Stimulated activated naive CD8-positive, alpha-beta T cell treated with anti-CD3 and anti-CD28 coated beads, Interleukin-15, Interleukin-2, amounts not matched to agents 100 ng/mL and 50 ng/mL, for 24 hours (primary cell): ENCODE data around the gene USP15.

Experiments used
- H3K27ac Mint-ChIP-seq: one replicate; pipeline ENCODE4 v1.8.0; 2021; ENCODE audit warnings: mild to moderate bottlenecking, mixed read lengths
- H3K27me3 Mint-ChIP-seq: one replicate; pipeline ENCODE4 v1.8.0; 2021; ENCODE audit warnings: mixed read lengths
- H3K36me3 Mint-ChIP-seq: one replicate; pipeline ENCODE4 v1.8.0; 2021; ENCODE audit warnings: low read depth, mixed read lengths
- H3K4me1 Mint-ChIP-seq: one replicate; pipeline ENCODE4 v1.8.0; 2021; ENCODE audit warnings: low read depth, mixed read lengths
- H3K4me3 Mint-ChIP-seq: one replicate; pipeline ENCODE4 v1.8.0; 2021; ENCODE audit warnings: mild to moderate bottlenecking, mixed read lengths
- H3K9me3 Mint-ChIP-seq: one replicate; pipeline ENCODE4 v1.8.0; 2021; ENCODE audit warnings: mixed read lengths

Gene USP15

DNA sequence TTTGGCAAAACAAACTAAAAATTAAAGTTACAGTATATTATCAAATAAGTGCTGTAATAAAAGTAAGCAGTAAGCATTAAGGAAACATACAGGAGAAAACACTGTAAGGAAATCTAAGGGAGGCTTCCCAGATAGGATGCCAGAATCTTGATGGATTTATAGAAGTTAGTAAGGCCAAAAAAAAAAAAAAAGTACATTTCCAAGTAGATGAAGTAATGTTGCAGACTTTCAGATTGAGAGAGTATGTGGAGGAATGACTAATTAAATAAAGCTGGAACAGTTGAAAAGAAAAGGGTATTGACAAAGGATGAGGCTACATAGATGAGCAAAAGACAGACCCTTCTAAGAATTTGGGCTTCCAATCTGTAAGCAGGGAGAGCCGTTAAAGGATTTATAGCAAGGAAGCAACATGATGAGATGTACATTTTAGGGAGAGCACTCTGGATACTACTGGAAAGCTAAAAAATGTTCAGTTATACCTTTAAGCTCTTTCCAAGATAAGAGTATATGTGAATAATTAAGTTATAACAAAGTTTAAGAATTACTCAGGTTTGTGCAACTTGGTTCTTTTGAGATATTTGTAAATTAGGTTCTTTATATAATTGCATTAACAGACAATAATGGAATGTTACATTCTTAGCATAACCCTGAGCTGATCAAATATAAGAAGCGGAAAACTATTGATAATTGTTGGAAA is 119.0 kb downstream of the USP15 start:
- peaks cover 36% of the 10 kb centered on the region for H3K36me3 Mint-ChIP-seq
- H3K27ac Mint-ChIP-seq, result peak overlapping the region; percentile 47
- H3K9me3 Mint-ChIP-seq, result no peaks in the 10 kb centered on the region
- peaks cover 26% of the 10 kb centered on the region for H3K4me1 Mint-ChIP-seq
- no peak overlapping the region for H3K4me3 Mint-ChIP-seq
- no peaks in the 10 kb centered on the region for H3K27me3 Mint-ChIP-seq

GRCh38 chr12:62379723-62380045 is 119.5 kb downstream of the USP15 start:
- Mint-ChIP-seq H3K4me3 (no peak overlapping the region), H3K27ac (no peak overlapping the region), H3K36me3 (peaks cover 30% of the 10 kb centered on the region), H3K9me3 (no peaks in the 10 kb centered on the region), H3K4me1 (peaks cover 26% of the 10 kb centered on the region), H3K27me3 (no peaks in the 10 kb centered on the region)

- no peak overlapping the region for H3K27ac Mint-ChIP-seq
Measured at GRCh38 chr12:62382526-62382925, 122.3 kb downstream of the USP15 start.

GRCh38 chr12:62396750-62397149 is 136.5 kb downstream of the USP15 start:
- no peaks in the 10 kb centered on the region for H3K27me3 Mint-ChIP-seq
- no peak overlapping the region for H3K27ac Mint-ChIP-seq
- no peak overlapping the region for H3K4me3 Mint-ChIP-seq
- H3K4me1 Mint-ChIP-seq, result peaks cover 8% of the 10 kb centered on the region
- H3K36me3 Mint-ChIP-seq, result peaks cover 66% of the 10 kb centered on the region
- H3K9me3 Mint-ChIP-seq, result no peaks in the 10 kb centered on the region

More at GRCh38 chr12:62382526-62382925, 122.3 kb downstream of the USP15 start:
- Mint-ChIP-seq H3K4me3 (no peak overlapping the region), H3K4me1 (peaks cover 16% of the 10 kb centered on the region), H3K27me3 (no peaks in the 10 kb centered on the region), H3K36me3 (peaks cover 24% of the 10 kb centered on the region), H3K9me3 (no peaks in the 10 kb centered on the region)

DNA sequence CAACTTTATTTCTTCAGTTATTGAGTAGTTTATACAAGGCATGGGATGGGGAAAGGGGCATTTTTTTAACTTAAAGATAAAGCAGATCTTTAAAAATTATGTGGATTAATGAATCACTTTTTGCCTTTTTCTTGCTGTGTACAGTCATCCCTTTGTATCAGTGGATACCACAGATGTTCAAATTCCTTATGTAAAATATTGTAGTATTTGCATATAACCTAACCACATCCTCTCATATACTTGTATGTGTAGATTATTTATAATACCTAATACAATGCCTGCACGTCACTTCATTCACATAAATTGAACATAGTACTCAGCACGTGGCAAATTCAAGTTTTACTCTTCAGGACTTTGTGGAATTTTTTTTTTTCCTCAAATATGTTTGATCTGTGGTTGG is 139.9 kb downstream of the USP15 start:
- H3K36me3 Mint-ChIP-seq, result peaks cover 73% of the 10 kb centered on the region

DNA sequence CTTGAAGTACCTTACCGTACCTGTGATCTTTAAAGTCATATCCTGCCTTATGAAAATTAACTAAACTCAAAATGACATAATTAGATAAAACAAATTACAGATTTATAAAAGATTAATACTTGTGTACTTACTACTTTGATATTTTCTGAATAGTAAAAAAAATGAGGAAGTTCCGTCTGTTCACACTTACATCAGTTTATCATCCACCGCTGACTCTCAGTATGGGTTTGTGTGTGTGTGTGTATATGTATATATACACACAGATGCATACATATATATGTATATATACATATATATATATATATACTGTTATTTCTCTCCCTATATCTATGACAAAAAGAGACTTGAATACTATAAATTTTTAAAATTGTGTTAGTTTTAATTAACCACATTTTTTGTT is 141.4 kb downstream of the USP15 start:
- no peak overlapping the region for H3K27ac Mint-ChIP-seq
- no peaks in the 10 kb centered on the region for H3K9me3 Mint-ChIP-seq
- H3K4me3 Mint-ChIP-seq, result no peak overlapping the region
- H3K36me3 Mint-ChIP-seq, result peaks cover 70% of the 10 kb centered on the region
- H3K27me3 Mint-ChIP-seq, result no peaks in the 10 kb centered on the region
- peaks cover 32% of the 10 kb centered on the region for H3K4me1 Mint-ChIP-seq

More for the DNA sequence above, 139.9 kb downstream of the USP15 start:
- H3K4me3 Mint-ChIP-seq, result no peak overlapping the region
- H3K27me3 Mint-ChIP-seq, result no peaks in the 10 kb centered on the region
- no peak overlapping the region for H3K27ac Mint-ChIP-seq
- peaks cover 32% of the 10 kb centered on the region for H3K4me1 Mint-ChIP-seq
- no peaks in the 10 kb centered on the region for H3K9me3 Mint-ChIP-seq

DNA sequence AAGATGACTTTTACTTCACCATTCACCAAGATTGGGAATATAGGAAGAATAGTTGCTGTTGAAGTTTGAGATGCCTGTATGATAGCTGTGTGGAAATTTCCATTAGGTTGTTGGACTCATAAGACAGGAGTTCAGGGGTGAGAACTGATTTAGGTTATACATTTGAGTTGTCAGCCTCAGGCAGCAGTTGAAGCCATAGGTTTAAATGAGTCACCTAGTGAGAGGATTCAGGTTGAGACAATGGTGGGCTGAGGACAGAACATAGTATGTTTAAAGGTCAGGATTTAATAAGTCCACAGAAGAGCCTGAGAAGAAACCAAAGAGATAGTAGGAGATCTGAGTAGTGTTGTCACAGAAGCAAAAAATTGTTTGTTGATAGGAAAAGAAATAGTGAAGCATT is 142.8 kb downstream of the USP15 start:
- Mint-ChIP-seq H3K27me3 (no peaks in the 10 kb centered on the region), H3K27ac (peak overlapping the region; percentile 77), H3K9me3 (no peaks in the 10 kb centered on the region), H3K4me1 (peaks cover 32% of the 10 kb centered on the region), H3K36me3 (peaks cover 71% of the 10 kb centered on the region), H3K4me3 (peak overlapping the region; percentile 8)

DNA sequence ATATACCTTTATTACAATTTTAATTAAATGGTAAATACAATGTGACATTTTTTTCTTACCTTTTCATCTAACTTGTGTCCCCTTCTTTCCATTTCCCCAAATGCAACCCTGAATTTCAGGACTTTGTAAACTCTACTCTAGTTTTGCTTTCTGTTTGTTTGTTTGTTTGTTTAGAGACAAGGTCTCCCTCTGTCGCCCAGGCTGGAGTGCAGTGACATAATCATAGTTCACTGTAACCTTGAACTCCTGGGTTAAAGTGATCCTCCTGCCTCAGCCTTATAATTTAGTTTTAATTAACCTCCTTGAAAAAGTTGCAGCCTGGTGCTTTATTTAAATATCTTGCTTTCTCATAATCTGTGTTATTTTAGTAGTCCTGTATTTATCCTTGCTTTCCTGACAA is 147.4 kb downstream of the USP15 start:
- H3K4me1 Mint-ChIP-seq, result peaks cover 17% of the 10 kb centered on the region
- H3K36me3 Mint-ChIP-seq, result peaks cover 54% of the 10 kb centered on the region
- no peak overlapping the region for H3K27ac Mint-ChIP-seq
- no peaks in the 10 kb centered on the region for H3K27me3 Mint-ChIP-seq
- H3K9me3 Mint-ChIP-seq, result no peaks in the 10 kb centered on the region
- H3K4me3 Mint-ChIP-seq, result no peak overlapping the region

DNA sequence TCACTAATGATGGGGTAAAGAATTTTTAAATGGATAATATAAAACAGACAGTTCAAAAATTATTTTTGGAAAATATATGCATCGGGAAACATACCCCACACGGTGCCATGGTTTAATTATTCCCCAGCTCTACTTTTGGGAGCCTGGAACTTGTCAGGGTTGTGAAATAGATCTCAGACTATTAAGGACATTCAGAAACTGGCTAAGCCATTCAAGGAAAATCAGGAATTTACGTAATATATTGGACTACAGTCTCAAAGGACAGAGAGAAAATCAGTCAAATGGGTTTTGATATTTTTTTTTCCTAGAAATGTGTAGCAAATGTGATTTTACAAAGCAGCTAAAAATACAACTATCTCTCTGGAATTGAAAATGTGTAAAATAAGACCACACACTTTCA is 148.9 kb downstream of the USP15 start:
- H3K4me1 Mint-ChIP-seq, result peaks cover 3% of the 10 kb centered on the region
- H3K36me3 Mint-ChIP-seq, result peaks cover 44% of the 10 kb centered on the region
- H3K9me3 Mint-ChIP-seq, result no peaks in the 10 kb centered on the region
- no peaks in the 10 kb centered on the region for H3K27me3 Mint-ChIP-seq
- no peak overlapping the region for H3K4me3 Mint-ChIP-seq
- H3K27ac Mint-ChIP-seq, result no peak overlapping the region

- Mint-ChIP-seq H3K4me3 (no peak overlapping the region), H3K9me3 (no peaks in the 10 kb centered on the region), H3K4me1 (peaks cover 3% of the 10 kb centered on the region), H3K36me3 (peaks cover 12% of the 10 kb centered on the region), H3K27ac (no peak overlapping the region), H3K27me3 (no peaks in the 10 kb centered on the region)
Measured at GRCh38 chr12:62414180-62414579, 154.0 kb downstream of the USP15 start.

GRCh38 chr12:62426089-62426488 is 165.9 kb downstream of the USP15 start:
- Mint-ChIP-seq H3K4me3 (no peak overlapping the region), H3K27me3 (peaks cover 13% of the 10 kb centered on the region), H3K9me3 (peaks cover 21% of the 10 kb centered on the region), H3K27ac (no peak overlapping the region), H3K4me1 (no peaks in the 10 kb centered on the region), H3K36me3 (peaks cover 6% of the 10 kb centered on the region)

DNA sequence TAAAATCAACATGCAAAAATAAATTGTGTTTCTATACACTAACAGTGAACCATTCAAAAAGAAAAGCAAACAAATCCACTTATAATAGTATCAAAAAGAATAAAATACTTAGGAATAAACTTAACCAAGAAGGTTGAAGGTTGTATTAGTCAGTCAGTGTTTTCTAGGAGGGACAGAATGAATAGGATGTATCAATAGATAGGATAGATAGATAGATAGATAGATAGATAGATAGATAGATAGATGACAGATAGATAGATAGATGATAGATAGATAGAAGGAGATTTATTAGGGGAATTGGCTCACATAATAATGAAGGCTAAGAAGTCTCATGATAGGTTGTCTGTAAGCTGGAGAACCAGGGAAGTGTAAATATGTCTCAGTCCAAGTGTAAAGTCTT is 169.3 kb downstream of the USP15 start:
- Mint-ChIP-seq H3K27me3 (peaks cover 33% of the 10 kb centered on the region), H3K36me3 (peaks cover 6% of the 10 kb centered on the region), H3K9me3 (peaks cover 4% of the 10 kb centered on the region), H3K4me3 (no peak overlapping the region), H3K4me1 (no peaks in the 10 kb centered on the region), H3K27ac (no peak overlapping the region)

- peaks cover 8% of the 10 kb centered on the region for H3K4me1 Mint-ChIP-seq
- H3K9me3 Mint-ChIP-seq, result no peaks in the 10 kb centered on the region
- peaks cover 47% of the 10 kb centered on the region for H3K27me3 Mint-ChIP-seq
- H3K36me3 Mint-ChIP-seq, result no peaks in the 10 kb centered on the region
- H3K4me3 Mint-ChIP-seq, result peak overlapping the region; percentile 83
- no peak overlapping the region for H3K27ac Mint-ChIP-seq
Measured at GRCh38 chr12:62434494-62435302, 174.5 kb downstream of the USP15 start.

DNA sequence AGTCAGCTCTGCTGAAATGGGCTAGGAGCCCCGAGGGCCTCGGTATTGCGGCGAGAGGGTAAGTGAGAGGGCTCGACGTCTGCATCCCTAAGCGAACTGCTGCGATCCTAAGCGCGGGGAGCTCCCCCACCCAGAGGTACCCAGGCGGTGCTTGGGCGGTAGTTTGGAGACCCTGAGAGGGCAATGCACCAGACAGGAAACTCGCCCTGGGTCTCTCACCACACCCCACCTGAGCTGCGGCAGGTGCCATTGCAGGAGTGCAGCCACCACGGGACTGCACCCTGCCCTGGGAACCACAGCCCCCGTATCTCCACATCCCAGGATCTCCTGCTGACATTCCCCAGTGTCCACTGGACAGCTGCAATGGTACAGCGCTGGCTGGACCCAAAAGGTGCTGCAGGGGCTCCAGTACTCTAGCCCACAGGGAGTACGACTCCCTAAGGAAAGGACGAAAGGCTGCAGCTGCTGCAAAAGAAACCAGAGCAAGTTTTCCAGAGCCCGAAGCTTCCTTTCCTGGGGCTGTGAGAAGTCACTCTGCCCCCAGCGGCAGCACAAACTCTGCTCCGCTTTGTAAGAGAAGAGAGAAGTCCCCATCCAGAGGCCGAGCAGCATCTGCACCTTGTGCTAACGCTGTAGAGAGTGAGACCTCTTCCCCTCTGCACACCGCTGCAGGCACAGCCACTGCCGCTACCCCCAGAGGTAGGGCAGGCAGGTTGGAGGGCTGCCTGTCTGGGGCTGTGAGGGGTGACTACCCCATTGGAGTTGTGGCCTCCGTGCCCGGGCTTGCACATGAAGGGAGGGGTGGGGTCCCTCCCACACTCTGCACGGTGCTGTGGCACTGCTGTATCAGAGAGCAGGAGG is 175.3 kb downstream of the USP15 start:
- peak overlapping the region; percentile 83 for H3K4me3 Mint-ChIP-seq
- no peak overlapping the region for H3K27ac Mint-ChIP-seq
- peaks cover 41% of the 10 kb centered on the region for H3K27me3 Mint-ChIP-seq
- peaks cover 8% of the 10 kb centered on the region for H3K4me1 Mint-ChIP-seq
- no peaks in the 10 kb centered on the region for H3K36me3 Mint-ChIP-seq
- no peaks in the 10 kb centered on the region for H3K9me3 Mint-ChIP-seq

- no peak overlapping the region for H3K27ac Mint-ChIP-seq
- H3K36me3 Mint-ChIP-seq, result no peaks in the 10 kb centered on the region
- H3K4me1 Mint-ChIP-seq, result peaks cover 8% of the 10 kb centered on the region
- H3K27me3 Mint-ChIP-seq, result peaks cover 36% of the 10 kb centered on the region
- H3K4me3 Mint-ChIP-seq, result no peak overlapping the region
- no peaks in the 10 kb centered on the region for H3K9me3 Mint-ChIP-seq
Measured at GRCh38 chr12:62436164-62436503, 175.9 kb downstream of the USP15 start.
